Ishikawa (cell line): ENCODE data around the gene TBC1D2B.

ENCODE experiments used
- CEBPB ChIP-seq: IDR thresholded peaks from 2 replicates; pipeline ENCODE4 v1.6.1; 2012
- CREB1 ChIP-seq: IDR thresholded peaks from 2 replicates; pipeline ENCODE4 v1.6.1; 2012; ENCODE audit warnings: low read depth
- EGR1 ChIP-seq: IDR thresholded peaks from 2 replicates; pipeline ENCODE4 v1.6.1; 2012
- EP300 ChIP-seq: IDR thresholded peaks from 2 replicates; pipeline ENCODE4 v1.6.1; 2012; ENCODE audit warnings: borderline replicate concordance
- FOXM1 ChIP-seq: IDR thresholded peaks from 2 replicates; pipeline ENCODE4 v1.6.1; 2012; ENCODE audit warnings: low read depth, borderline replicate concordance
- MAX ChIP-seq: IDR thresholded peaks from 2 replicates; pipeline ENCODE4 v1.6.1; 2012
- NFIC ChIP-seq: IDR thresholded peaks from 2 replicates; pipeline ENCODE4 v1.6.1; 2012
- RAD21 ChIP-seq: IDR thresholded peaks from 2 replicates; pipeline ENCODE4 v1.6.1; 2012; ENCODE audit warnings: low read depth
- TAF1 ChIP-seq: IDR thresholded peaks from 2 replicates; pipeline ENCODE4 v1.6.1; 2012; ENCODE audit warnings: low read depth, mild to moderate bottlenecking
- TCF12 ChIP-seq: IDR thresholded peaks from 2 replicates; pipeline ENCODE4 v1.6.1; 2012; ENCODE audit warnings: low read depth
- TEAD4 ChIP-seq: IDR thresholded peaks from 2 replicates; pipeline ENCODE4 v1.6.1; 2012
- YY1 ChIP-seq: IDR thresholded peaks from 2 replicates; pipeline ENCODE4 v1.6.1; 2012; ENCODE audit warnings: low read depth
- ZBTB7A ChIP-seq: IDR thresholded peaks from 2 replicates; pipeline ENCODE4 v1.6.1; 2012; ENCODE audit warnings: low read depth
- TF ChIP-seq, protein P1 (sequence below): IDR thresholded peaks from 2 replicates; pipeline ENCODE4 v1.6.1; 2012; ENCODE audit warnings: low read depth, mild to moderate bottlenecking
- TF ChIP-seq, protein P2 (sequence below): IDR thresholded peaks from 2 replicates; pipeline ENCODE4 v1.6.1; 2012

The TBC1D2B gene

GRCh38 chr15:78104119-78104479, 26.6 kb upstream of the TBC1D2B start:
- no peak for TF ChIP-seq EP300
- TF ChIP-seq TAF1: no peak
- TF ChIP-seq NFIC: no peak
- TF ChIP-seq TEAD4: no peak

DNA sequence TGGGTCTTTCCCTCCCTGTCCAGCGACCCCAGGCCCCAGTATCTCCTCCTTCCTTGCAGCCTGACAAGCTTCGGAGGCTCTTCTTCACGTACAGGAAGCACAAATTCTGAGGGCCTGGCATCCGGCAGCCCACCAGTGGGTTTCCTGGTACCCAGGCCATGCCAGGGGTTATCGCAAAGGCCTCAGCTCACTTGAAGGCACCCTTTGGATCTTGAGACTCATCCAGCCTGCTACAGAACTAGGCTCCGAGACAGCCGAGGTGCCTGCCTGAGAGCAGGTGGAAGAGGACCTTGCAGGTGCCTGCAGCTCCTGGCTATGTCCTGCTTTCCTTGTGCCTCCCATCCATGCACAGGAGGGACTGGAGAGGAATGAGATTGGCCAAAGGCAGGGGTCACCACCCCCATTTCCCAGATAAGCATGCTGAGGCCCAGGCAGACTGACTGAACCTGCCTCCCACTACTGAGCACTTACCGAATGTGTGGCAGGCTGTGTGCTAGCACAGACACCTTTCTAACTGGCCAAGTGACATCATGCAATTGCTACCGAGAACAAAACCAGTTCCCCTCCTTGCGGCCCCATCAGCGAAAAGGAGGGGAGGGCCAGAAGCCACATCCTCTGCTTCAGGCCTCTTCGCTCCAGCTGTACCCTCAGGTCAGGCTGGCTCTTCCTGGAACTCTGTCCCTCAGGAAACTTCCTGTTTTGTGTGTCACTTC, 26.1 kb upstream of the TBC1D2B start:
- TF ChIP-seq YY1 (no peak), TAF1 (no peak), TCF12 (no peak), FOXM1 (no peak), RAD21 (no peak)
- TF ChIP-seq, protein P1, sequence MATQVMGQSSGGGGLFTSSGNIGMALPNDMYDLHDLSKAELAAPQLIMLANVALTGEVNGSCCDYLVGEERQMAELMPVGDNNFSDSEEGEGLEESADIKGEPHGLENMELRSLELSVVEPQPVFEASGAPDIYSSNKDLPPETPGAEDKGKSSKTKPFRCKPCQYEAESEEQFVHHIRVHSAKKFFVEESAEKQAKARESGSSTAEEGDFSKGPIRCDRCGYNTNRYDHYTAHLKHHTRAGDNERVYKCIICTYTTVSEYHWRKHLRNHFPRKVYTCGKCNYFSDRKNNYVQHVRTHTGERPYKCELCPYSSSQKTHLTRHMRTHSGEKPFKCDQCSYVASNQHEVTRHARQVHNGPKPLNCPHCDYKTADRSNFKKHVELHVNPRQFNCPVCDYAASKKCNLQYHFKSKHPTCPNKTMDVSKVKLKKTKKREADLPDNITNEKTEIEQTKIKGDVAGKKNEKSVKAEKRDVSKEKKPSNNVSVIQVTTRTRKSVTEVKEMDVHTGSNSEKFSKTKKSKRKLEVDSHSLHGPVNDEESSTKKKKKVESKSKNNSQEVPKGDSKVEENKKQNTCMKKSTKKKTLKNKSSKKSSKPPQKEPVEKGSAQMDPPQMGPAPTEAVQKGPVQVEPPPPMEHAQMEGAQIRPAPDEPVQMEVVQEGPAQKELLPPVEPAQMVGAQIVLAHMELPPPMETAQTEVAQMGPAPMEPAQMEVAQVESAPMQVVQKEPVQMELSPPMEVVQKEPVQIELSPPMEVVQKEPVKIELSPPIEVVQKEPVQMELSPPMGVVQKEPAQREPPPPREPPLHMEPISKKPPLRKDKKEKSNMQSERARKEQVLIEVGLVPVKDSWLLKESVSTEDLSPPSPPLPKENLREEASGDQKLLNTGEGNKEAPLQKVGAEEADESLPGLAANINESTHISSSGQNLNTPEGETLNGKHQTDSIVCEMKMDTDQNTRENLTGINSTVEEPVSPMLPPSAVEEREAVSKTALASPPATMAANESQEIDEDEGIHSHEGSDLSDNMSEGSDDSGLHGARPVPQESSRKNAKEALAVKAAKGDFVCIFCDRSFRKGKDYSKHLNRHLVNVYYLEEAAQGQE: no peak

DNA sequence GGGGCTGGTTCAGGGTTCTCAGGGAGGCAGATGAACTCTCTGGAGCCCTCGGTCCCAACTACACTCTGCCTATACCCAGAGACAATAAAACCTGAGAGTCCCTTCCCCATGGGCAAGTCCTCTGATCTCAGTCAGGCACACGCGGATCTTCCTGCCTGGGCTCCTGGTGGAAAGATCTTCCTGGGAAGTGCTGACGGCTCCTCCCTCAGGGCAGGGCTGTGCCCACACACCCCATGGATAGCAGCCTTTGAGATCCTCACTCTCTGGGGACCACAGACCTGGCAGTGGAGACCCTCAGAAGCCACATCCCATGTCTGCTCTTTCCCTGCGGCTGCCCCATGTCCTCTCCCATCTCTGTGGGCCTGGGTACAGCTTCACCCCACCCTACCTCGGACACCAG, 25.2 kb upstream of the TBC1D2B start:
- no peak for TF ChIP-seq CEBPB
- TF ChIP-seq, protein P2, sequence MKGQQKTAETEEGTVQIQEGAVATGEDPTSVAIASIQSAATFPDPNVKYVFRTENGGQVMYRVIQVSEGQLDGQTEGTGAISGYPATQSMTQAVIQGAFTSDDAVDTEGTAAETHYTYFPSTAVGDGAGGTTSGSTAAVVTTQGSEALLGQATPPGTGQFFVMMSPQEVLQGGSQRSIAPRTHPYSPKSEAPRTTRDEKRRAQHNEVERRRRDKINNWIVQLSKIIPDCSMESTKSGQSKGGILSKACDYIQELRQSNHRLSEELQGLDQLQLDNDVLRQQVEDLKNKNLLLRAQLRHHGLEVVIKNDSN: no peak
- no peak for TF ChIP-seq TCF12
- TF ChIP-seq EP300: no peak
- no peak for TF ChIP-seq TEAD4
- no peak for TF ChIP-seq TAF1
- TF ChIP-seq ZBTB7A: no peak
- no peak for TF ChIP-seq RAD21
- TF ChIP-seq, protein P1: no peak
- TF ChIP-seq MAX: no peak
- TF ChIP-seq YY1: no peak
- TF ChIP-seq NFIC: no peak
- TF ChIP-seq EGR1: no peak
- no peak for TF ChIP-seq FOXM1
- TF ChIP-seq CREB1: no peak

DNA sequence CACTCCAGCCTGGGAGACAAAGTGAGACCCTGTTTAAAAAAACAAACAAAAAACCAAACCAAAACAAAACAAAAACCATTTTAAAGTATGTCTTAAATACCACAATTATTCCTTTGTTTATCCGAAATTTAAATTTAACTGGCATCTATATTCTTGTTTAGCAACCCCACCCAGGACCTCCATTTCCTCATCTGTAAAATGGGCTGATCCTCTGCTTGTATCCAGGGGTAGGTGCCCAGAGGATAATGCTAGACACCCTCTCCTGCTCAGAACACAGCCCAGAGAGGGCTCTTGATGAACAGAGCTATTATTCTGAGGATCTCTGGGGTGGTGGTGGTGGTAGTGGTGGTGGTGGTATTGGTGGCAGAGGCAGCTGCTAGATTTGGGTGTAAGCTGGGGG, 24.7 kb upstream of the TBC1D2B start:
- TF ChIP-seq EGR1: no peak
- TF ChIP-seq NFIC: no peak
- TF ChIP-seq TCF12: no peak
- TF ChIP-seq RAD21: no peak
- TF ChIP-seq FOXM1: no peak
- no peak for TF ChIP-seq CREB1
- TF ChIP-seq YY1: no peak
- TF ChIP-seq EP300: no peak
- TF ChIP-seq, protein P2: no peak
- no peak for TF ChIP-seq ZBTB7A
- TF ChIP-seq MAX: no peak
- TF ChIP-seq TEAD4: no peak
- TF ChIP-seq, protein P1: no peak
